Measurements from ENCODE around the gene ARMC5.

The ARMC5 gene

DNA sequence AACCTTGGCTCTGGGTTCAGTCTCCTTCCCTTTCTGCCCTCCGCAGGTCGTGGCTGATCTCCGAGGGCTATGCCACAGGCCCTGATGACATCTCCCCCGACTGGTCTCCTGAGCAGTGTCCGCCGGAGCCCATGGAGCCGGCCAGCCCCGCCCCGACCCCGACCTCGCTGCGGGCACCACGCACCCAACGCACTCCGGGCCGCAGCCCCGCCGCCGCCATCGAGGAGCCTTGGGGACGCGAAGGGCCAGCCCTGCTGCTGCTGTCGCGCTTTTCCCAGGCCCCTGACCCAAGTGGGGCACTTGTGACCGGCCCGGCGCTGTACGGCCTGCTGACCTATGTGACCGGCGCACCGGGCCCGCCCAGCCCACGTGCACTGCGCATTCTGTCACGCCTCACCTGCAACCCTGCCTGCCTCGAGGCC is 5.1 kb downstream of the ARMC5 start:
- no peak for DNase-seq

DNA sequence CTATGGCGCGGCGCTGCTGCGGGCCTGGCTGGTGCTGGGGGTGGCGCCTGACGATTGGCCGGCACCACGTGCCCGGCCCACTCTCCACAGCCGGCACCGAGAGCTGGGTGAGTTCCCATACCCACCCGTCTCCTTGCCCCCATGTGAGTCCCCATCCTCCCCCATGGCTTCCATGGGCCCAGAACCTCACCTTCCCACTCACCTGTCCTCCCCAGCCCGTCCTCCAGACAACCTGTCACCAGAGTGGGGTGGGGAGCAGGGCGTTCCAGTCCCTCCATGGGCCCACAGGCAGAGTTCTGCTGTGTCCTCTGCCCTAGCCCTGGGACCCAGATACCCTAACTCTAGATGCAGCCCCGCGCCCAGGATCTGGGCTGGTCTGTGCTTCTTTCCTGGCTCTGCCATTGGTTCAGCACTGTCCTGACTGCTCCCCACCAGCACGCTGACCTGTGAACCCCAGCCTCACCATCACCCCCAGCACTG is 5.5 kb downstream of the ARMC5 start:
- DNase-seq = no peak

DNA sequence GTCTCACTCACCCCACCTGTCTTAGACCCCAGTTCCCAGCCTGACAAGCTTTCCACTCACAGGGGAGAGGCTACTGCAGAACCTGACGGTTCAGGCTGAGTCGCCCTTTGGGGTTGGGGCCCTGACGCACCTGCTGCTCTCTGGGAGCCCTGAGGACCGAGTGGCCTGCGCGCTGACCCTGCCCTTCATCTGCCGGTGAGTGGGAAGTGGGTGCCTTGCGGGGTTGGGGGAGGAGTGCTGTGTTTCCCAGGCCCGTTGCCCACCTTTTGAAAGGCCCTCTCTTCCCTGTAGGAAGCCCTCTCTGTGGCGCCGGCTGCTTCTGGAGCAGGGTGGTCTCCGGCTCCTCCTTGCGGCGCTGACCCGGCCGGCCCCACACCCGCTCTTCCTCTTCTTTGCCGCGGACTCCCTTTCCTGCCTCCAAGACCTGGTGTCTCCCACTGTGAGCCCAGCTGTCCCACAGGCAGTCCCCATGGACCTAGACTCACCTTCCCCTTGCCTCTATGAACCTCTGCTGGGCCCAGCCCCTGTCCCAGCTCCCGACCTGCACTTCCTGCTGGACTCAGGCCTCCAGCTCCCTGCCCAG is 6.6 kb downstream of the ARMC5 start:
- DNase-seq = no peak

DNA sequence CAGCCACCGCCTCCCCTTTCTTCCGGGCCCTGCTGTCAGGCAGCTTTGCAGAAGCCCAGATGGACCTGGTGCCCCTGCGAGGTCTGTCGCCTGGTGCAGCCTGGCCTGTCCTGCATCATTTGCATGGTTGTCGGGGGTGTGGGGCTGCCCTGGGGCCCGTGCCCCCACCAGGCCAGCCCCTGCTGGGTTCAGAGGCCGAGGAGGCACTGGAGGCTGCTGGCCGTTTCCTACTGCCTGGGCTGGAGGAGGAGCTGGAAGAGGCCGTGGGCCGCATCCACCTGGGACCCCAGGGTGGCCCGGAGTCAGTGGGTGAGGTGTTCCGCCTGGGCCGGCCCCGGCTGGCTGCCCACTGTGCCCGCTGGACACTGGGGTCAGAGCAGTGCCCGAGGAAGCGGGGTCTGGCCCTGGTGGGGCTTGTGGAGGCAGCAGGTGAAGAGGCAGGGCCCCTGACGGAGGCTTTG is 7.1 kb downstream of the ARMC5 start:
- no peak for DNase-seq

DNA sequence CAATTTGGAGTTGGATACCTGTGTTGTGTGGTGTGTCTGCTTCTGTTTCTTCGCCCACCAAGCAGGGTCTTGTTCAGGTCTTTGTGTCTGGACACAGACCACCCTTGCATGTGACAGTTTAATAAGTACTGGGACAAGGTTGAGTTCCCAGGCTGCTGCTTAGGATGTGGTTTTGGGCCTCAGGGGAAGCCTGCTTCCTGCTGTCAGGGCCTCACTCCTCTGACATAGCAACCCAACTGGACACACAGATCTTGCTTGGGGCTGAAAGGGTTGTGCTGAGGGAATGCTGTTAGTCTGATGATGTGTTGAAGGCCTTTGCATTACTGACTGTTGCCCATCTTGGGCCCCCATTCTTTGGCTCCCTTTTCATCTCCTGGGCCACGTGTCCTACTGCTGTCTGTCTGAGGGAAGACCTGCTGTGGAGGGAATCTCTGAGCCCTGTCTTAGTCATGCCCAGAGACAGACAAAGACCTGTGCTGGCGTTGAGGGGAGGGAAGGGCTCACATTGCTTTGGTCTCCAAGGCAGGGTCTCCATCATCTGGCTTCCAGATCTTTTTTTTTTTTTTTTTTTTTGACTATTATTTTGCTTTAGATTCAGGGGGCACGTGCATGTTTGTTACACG is 8.0 kb downstream of the ARMC5 start:
- DNase-seq = no peak

DNA sequence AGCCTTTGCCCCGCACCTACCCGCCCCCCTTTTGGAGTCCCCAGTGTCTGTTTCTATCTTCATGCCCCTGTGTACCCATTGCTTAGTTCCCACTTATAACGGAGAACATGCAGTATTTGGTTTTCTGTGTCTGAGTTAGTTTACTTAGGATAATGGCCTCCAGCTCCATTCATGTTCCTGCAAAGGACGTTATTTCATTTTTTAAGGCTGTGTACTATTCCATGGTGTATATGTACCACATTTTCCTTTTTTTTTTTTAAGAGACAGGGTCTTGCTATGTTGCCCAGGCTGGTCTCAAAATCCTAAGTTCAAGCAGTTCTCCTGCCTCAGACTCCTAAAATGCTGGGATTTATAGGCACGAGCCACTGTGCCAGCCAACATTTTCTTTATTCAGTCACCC is 8.6 kb downstream of the ARMC5 start:
- DNase-seq = no peak

DNA sequence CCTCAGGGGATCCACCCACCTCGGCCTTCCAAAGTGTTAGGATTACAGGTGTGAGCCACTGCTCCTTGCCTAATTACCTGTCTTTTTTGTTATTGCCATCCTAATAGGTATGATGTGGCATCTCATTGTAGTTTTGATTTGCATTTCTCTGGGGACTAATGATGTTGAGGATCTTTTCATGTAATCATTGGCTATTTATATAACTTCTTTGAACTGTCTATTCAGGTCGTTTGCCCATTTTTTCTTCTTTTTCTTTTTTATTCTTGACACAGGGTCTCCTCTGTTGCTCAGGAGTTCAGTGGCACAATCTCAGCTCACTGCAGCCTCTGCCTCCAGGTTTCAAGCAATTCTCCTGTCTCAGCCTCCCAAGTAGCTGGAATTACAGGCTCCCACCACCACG is 11.3 kb downstream of the ARMC5 start:
- no peak for DNase-seq

DNA sequence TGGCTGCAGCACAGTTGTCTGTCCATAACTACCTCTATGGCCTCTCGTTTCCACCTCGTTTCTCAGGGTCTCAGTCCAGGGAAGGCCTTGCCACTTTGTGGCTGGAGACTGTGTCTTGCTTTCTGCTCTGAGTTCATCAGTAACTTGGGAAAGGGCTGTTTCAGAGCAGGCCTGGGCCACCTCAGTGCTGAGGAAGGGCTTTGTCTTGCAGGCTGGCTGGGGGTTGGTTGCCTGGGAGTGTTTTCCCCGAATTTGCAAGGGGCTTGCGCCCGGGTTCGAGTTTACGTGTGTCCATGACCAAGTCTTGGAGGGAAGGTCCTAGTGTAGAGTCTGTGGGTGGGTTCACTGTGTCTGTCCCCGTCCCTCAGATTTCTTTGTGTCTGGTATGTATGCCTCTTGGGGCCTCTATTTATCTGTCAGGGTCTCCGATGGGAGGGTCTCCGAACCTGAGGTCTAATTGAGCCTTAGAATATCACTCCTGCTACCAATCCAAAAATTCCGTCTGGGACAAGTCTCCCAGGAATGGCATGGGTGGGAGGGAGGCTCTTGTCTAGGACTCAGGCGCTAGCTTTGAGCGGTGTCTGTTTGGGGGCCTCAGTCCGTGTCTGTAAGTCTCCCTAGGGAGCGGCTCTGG is 12.1 kb downstream of the ARMC5 start:
- DNase-seq = no peak

DNA sequence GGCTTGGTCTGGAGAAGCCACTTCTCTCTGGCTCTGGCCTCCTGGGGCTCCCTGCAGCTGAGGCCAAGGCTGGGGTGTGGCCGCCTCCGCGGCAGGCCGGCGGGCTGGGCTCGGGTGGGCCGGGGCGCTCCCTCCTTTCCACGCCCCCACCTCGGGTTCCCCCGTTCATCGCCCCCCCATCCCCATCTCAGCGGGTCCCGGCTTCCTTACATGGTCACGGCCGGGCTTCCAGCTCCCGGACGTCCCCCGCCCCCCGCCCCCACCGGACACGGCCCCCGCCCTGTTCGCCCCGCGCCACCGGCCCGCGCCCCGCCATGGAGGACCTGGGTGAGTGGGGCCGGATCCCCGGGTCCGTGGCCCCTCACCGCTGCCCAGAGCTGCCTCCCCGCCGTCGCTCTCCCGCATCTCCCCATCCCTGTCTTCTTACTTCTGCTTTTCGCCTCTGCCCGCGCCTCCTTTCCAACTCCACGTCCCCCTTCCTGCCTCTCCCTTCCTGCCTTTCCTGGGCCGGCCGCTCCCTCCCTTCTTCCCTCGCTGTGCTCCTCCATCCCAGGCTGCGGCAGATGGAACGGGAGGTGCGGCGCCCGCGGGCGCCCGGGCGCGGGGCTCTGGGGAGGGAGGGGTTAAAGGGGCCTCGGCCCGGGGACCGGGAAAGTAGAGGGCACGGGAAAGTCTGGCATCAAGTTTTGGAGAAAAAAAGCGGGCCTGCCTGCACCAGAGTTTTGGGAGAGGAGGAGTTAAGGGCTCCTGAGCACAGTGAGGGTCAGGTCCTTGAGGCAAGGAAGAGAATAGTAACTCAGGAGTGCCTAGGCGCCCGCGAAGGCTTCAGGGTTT is 12.8 kb downstream of the ARMC5 start, which contains the start of gene TGFB1I1:
TSS of gene TGFB1I1 (plus strand) at position 278 of the 834 bp plus-strand sequence. CDS start at position 315, 37 bp downstream.
- no peak for DNase-seq

DNA sequence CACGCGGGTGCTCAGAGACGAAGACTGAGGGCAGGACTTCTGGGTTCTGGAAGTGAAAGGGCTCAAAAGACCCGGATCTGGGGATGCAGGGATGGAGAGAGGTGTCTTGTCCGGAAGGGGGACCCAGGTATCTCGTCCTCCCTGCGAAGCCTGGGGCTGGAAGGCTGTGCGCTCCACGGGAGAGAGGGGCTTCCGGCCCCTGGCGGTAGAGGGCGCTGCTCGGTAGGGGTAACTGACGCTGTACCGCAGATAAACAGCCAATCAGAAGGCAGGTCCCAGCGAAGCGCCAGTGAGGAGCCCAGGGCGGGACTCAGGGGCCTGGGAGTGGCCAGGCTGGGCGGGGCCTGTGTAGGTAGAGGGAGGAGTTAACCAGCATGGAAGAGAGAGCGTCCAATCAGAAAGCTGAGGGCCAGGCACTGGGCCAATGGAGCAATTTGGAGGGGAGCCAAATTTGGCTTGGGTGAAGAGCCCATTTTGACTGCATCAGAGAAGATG is 13.5 kb downstream of the ARMC5 start:
- no peak for DNase-seq

DNA sequence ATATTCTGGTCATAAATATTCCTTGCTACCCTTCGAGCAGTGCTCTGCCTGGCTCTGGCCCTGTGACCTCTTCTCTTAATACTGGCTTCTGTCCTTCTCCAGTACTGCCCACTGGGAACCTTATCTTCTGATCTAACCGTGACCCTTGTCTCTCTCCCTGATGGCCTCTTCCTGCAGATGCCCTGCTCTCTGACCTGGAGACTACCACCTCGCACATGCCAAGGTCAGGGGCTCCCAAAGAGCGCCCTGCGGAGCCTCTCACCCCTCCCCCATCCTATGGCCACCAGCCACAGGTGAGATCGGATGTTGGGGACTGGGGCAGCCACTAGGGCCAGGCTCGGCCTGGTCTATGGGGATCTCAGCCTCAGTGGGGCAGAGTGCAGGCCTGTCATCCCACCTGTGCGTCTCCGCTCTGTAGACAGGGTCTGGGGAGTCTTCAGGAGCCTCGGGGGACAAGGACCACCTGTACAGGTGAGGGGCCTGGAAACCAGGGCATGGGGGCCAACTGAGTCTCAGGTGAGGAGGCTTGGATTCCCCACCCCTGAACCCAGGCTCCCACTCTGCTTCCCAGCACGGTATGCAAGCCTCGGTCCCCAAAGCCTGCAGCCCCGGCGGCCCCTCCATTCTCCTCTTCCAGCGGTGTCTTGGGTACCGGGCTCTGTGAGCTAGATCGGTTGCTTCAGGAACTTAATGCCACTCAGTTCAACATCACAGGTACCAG is 14.1 kb downstream of the ARMC5 start:
- DNase-seq = no peak

DNA sequence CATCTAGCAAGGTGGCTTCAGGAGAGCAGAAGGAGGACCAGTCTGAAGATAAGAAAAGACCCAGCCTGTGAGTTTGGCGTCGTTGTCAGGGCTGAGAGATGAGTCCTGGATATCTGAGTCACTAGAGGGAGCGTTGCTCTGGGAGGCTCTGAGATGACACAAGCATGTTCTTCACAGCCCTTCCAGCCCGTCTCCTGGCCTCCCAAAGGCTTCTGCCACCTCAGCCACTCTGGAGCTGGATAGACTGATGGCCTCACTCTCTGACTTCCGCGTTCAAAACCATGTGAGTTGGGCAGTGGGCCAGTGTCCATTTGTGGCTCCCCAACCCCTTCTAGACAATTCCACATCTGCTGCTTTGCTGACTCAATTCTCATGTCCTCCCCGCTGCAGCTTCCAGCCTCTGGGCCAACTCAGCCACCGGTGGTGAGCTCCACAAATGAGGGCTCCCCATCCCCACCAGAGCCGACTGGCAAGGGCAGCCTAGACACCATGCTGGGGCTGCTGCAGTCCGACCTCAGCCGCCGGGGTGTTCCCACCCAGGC is 14.9 kb downstream of the ARMC5 start:
- DNase-seq = no peak

DNA sequence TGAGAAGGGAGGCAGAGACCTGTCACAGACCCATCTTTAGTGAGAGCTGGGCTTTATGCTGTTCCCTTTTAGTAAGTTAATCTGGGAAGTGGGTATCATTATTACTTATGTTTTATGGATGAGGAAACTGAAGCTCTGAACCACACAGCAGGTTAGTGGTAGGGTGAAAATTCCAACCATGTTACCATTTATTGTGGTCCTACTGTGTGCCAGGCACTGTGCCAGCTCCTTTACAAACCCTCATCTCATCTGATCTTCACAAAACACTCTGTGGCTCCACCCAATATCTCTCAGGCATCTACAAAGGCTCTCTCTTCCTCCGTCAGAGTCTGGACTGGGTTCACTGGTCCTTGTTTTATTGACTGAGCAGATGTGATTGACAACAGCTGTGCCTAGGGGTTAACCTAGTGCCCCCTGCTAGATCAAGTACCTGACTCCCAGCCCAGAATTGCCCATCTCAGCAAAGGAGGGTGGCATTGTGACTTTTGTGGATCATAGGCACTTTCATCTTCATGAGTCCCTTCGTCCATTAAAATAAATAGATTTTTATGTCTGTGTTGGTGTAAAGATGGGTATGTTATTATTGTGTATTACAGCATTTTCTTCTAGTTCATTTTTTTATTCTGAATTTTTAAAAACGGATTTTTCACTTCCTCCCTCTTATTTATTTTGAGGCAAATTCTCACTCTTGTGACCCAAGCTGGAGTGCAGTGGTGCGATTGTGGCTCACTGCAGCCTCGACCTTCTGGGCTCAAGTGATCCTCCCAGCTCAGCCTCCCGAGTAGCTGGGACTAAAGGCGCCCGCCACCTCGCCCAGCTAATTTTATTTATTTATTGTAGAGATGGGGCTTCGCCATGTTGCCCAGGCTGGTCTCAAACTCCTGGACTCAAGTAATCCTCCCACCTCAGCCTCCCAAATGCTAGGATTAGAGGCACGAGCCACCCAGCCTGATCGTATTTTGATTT is 15.8 kb downstream of the ARMC5 start:
- DNase-seq = no peak

DNA sequence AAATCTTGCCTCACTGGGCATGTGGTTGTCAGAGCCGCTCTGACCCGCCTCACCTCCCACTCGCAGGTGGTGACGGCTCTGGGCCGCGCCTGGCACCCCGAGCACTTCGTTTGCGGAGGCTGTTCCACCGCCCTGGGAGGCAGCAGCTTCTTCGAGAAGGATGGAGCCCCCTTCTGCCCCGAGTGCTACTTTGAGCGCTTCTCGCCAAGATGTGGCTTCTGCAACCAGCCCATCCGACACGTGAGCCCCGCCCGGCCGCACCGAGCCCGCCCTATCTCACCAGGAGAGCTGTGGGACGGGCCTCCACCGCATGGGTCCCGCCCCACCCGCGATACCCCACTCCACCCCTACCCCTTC is 16.6 kb downstream of the ARMC5 start:
- DNase-seq = peak in 1 of 4 experiments; percentile 16

DNA sequence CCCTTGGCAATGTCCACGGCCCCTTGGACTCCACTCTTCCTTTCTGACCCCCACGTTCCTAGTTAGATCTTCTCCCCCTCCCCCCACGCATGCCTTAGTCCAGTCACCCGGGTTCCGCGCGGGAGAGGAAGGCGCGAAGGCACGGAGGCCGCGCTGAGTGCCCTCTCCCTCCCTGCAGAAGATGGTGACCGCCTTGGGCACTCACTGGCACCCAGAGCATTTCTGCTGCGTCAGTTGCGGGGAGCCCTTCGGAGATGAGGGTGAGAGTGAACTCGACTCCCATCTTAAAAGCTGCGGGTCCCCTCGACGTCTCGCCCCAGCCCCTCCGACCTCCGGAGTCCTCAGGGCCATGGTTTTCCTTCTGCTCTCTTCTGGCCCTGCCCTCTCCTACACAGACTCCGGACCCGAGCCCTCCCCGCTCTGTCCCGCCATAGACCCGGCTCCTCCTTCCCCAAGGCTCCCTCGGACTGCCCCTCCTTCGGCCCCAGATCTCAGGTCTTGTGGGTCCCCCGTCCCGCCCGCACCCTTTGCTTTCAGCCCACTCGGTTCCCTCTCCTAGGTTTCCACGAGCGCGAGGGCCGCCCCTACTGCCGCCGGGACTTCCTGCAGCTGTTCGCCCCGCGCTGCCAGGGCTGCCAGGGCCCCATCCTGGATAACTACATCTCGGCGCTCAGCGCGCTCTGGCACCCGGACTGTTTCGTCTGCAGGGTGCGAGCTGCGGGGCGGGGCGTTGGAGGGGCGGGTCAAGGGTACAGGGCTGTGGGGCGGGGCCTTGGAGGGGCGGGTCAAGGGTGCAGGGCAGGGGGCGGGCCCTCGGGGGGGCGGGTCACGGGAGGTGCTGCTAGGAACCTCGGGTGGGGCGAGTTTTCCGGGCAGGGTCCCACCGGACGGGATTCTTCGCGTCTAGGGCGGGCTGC is 17.3 kb downstream of the ARMC5 start:
- peak; percentile 39 to 93 (median 81) for DNase-seq

DNA sequence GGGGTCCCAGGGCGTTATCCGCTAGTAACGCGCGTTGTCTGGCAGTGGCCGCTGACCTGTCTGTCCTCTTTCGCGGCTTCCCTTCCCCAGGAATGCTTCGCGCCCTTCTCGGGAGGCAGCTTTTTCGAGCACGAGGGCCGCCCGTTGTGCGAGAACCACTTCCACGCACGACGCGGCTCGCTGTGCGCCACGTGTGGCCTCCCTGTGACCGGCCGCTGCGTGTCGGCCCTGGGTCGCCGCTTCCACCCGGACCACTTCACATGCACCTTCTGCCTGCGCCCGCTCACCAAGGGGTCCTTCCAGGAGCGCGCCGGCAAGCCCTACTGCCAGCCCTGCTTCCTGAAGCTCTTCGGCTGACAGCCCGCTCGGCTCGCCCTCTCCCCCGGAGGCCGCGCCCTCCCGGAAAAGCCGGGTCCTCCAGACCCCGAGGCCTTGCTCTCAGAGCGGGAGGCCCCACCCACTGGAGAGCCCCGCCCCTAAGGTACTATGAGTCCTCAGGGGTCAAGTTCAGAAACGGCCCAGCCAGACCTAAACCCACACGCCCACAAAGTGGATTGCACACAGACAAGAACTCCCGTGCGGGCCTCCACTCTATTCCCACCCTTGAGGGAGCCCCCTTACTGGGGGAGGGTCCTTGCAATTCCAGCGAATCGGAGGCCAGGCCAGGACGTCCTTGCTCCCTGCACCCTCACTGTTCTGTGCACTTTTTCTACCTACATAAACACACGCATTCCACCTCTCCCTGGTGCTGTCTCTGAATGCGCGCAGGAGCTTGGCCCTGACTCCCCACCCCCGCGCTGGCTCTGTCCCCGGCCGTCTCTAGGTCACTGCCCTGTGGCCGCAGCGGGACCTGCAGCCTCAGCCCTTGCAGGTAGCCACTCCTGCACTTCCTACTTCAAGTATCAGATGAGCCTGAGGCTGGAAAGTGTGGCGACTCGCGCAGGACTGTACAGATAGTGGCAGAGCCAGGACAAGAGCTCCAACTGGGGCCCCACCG is 18.2 kb downstream of the ARMC5 start:
- peak in 1 of 4 experiments; percentile 41 for DNase-seq

DNA sequence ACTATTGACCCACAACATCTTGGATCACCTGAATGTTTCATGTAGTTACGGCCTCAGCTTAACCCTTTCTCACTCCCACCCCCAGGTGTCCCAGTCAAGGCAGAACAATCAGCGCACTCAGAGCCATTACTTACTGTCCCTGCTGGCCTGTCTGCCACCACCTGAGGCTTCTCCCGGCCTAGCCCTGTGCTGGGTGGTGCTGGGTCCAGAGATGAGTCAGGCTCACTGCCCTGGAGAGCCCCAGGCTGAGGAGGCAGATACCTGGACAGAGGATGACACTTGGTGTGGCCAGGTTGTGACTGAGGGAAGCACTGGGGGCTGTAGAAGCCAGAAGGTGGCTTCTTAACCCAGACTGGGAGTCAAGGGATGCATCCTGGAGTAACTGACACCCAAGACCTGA is 19.7 kb downstream of the ARMC5 start:
- DNase-seq = no peak

DNA sequence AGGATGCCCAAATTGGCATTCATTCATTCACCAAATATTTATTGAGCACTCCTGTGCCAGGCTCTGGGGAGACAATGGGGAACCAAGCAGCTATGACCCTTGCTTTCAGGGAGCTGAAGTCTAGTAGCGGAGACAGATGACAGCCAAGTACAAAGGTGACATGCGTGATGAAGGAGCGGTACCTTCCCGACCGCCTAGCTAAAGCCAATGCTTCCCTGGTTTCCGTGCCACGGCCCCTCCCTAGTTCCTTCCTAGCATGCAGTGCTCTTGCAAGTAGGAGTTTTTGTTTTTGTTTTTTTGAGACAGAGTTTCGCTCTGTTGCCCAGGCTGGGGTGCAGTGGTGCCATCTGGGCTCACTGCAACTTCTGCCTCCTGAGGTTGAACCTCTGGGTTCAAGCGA is 20.4 kb downstream of the ARMC5 start:
- DNase-seq = no peak

Measured in activated naive CD4-positive, alpha-beta T cell (primary cell).